WTC11 (cell line): Measurements from ENCODE around the gene ZBTB24. TPM values are rescaled to one million over a fixed set of nuclear protein-coding genes. Genes with fewer than 3 reads are reported as not detected.

Experiments
- ATAC-seq: fragments of 200-7000 bp; cut with Tn5 transposase; 2 replicates; pipeline ENCODE4 v1.10.0; 2021; ENCODE audit warnings: mild to moderate bottlenecking, moderate library complexity
- CTCF ChIA-PET: fragments of 300-600 bp; sonication (Branson Sonifier 250); formaldehyde crosslinking; loops from one replicate; lab custom pipeline; 2021; ENCODE audit warnings: antibody characterized with exemption; lab: Charles Lee
- POLR2A ChIA-PET: fragments of 350-600 bp; sonication (Branson Sonifier 250); formaldehyde crosslinking; loops from one replicate; lab custom pipeline; 2021; ENCODE audit warnings: antibody characterized with exemption; lab: Charles Lee
- DNase-seq: peaks from one replicate; pipeline ENCODE4 v3.0.0; 2021; ENCODE audit warnings: low spot score
- H3K27ac Mint-ChIP-seq: 2 replicates; pipeline ENCODE4 v1.8.0; 2021; ENCODE audit warnings: mixed read lengths
- H3K27me3 Mint-ChIP-seq: 2 replicates; pipeline ENCODE4 v1.8.0; 2021; ENCODE audit warnings: low read depth, mild to moderate bottlenecking, moderate library complexity, mixed read lengths
- H3K36me3 Mint-ChIP-seq: 2 replicates; pipeline ENCODE4 v1.8.0; 2021; ENCODE audit warnings: mixed read lengths
- H3K4me1 Mint-ChIP-seq: 2 replicates; pipeline ENCODE4 v1.8.0; 2022; ENCODE audit warnings: mixed read lengths
- H3K4me3 Mint-ChIP-seq: 2 replicates; pipeline ENCODE4 v1.8.0; 2021; ENCODE audit warnings: mild to moderate bottlenecking, moderate library complexity, mixed read lengths
- H3K9me3 Mint-ChIP-seq: 2 replicates; pipeline ENCODE4 v1.8.0; 2021; ENCODE audit warnings: mixed read lengths
- CBFB ChIP-seq: sonication (generic); formaldehyde crosslinking; IDR thresholded peaks from 2 replicates; pipeline ENCODE4 v1.8.1; 2022; ENCODE audit warnings: mild to moderate bottlenecking, low read depth, missing genetic modification reagents
- ETV6 ChIP-seq: sonication (generic); formaldehyde crosslinking; IDR thresholded peaks from 2 replicates; pipeline ENCODE4 v1.8.1; 2022; ENCODE audit warnings: mild to moderate bottlenecking, missing genetic modification reagents
- GTF2I ChIP-seq: fragments of 250-450 bp; sonication (Bioruptor Pico); conservative IDR thresholded peaks from 2 replicates; pipeline ENCODE4 v1.4.0; 2021; ENCODE audit warnings: mild to moderate bottlenecking
- JUN ChIP-seq: sonication (generic); formaldehyde crosslinking; IDR thresholded peaks from 2 replicates; pipeline ENCODE4 v1.8.0; 2023; ENCODE audit warnings: mild to moderate bottlenecking, missing genetic modification reagents
- MAX ChIP-seq: sonication (generic); formaldehyde crosslinking; IDR thresholded peaks from 2 replicates; pipeline ENCODE4 v1.8.0; 2022; ENCODE audit warnings: mild to moderate bottlenecking, missing genetic modification reagents
- MXD4 ChIP-seq: fragments of 250-450 bp; sonication (Bioruptor Pico); IDR thresholded peaks from 2 replicates; pipeline ENCODE4 v1.8.0; 2021; ENCODE audit warnings: mild to moderate bottlenecking, moderate library complexity, borderline replicate concordance
- PREB ChIP-seq: sonication (generic); formaldehyde crosslinking; IDR thresholded peaks from 2 replicates; pipeline ENCODE4 v1.8.1; 2022; ENCODE audit warnings: mild to moderate bottlenecking, missing genetic modification reagents, moderate library complexity, borderline replicate concordance
- PRRX2 ChIP-seq: fragments of 250-450 bp; sonication (Bioruptor Pico); IDR thresholded peaks from 2 replicates; pipeline ENCODE4 v1.8.0; 2021; ENCODE audit warnings: mild to moderate bottlenecking
- STAT6 ChIP-seq: sonication (generic); formaldehyde crosslinking; conservative IDR thresholded peaks from 2 replicates; pipeline ENCODE4 v1.8.1; 2023; ENCODE audit warnings: mild to moderate bottlenecking, low read depth, missing genetic modification reagents, moderate library complexity
- TCF7 ChIP-seq: sonication (generic); formaldehyde crosslinking; IDR thresholded peaks from 2 replicates; pipeline ENCODE4 v1.8.0; 2022; ENCODE audit warnings: mild to moderate bottlenecking, low read depth, missing genetic modification reagents, moderate library complexity
- TP53 ChIP-seq: sonication (generic); formaldehyde crosslinking; IDR thresholded peaks from 2 replicates; pipeline ENCODE4 v1.8.1; 2023; ENCODE audit warnings: mild to moderate bottlenecking, missing genetic modification reagents
- USF2 ChIP-seq: sonication (generic); formaldehyde crosslinking; IDR thresholded peaks from 2 replicates; pipeline ENCODE4 v1.8.1; 2023; ENCODE audit warnings: mild to moderate bottlenecking, missing genetic modification reagents, moderate library complexity
- ZNF138 ChIP-seq: sonication (generic); formaldehyde crosslinking; conservative IDR thresholded peaks from 2 replicates; pipeline ENCODE4 v1.8.1; 2022; ENCODE audit warnings: mild to moderate bottlenecking, moderate library complexity, missing genetic modification reagents
- ZNF232 ChIP-seq: sonication (generic); formaldehyde crosslinking; IDR thresholded peaks from 2 replicates; pipeline ENCODE4 v1.8.0; 2022; ENCODE audit warnings: mild to moderate bottlenecking, missing genetic modification reagents
- ZNF317 ChIP-seq: sonication (generic); formaldehyde crosslinking; IDR thresholded peaks from 2 replicates; pipeline ENCODE4 v1.8.1; 2023; ENCODE audit warnings: low read depth, mild to moderate bottlenecking, moderate library complexity, missing genetic modification reagents, borderline replicate concordance
- ZNF396 ChIP-seq: fragments of 250-450 bp; sonication (Bioruptor Pico); IDR thresholded peaks from 2 replicates; pipeline ENCODE4 v1.8.0; 2021; ENCODE audit warnings: mild to moderate bottlenecking, moderate library complexity, borderline replicate concordance
- ZNF671 ChIP-seq: fragments of 250-450 bp; sonication (Bioruptor Pico); IDR thresholded peaks from 2 replicates; pipeline ENCODE4 v1.8.0; 2021; ENCODE audit warnings: mild to moderate bottlenecking
- total RNA-seq: library from RNA; stranded (reverse); gene quantifications from 3 replicates; pipeline ENCODE4 v1.2.3, GENCODE V29; 2021
- TF ChIP-seq, protein P1 (sequence below): sonication (generic); formaldehyde crosslinking; IDR thresholded peaks from 2 replicates; pipeline ENCODE4 v1.8.0; 2022; ENCODE audit warnings: mild to moderate bottlenecking, missing genetic modification reagents
- TF ChIP-seq, protein P2 (sequence below): fragments of 250-450 bp; sonication (Bioruptor Pico); conservative IDR thresholded peaks from 2 replicates; pipeline ENCODE4 v1.9.0; 2021; ENCODE audit warnings: mild to moderate bottlenecking

The ZBTB24 gene
- total RNA-seq, 1 experiment from 2014 or later = 14.7 TPM

GRCh38 chr6:109506314-109506713 is 23.3 kb upstream of the ZBTB24 start:
- no peak for ATAC-seq
- no peak for DNase-seq
- Mint-ChIP-seq H3K4me1 (peaks cover 38% of the 10 kb centered on the region), H3K9me3 (peaks cover 22% of the 10 kb centered on the region), H3K36me3 (peaks cover 22% of the 10 kb centered on the region), H3K27ac (no peak overlapping the region), H3K27me3 (no peaks in the 10 kb centered on the region; the same call in 1 of the 2 replicates), H3K4me3 (no peak overlapping the region)
- TF ChIP-seq, protein P1, sequence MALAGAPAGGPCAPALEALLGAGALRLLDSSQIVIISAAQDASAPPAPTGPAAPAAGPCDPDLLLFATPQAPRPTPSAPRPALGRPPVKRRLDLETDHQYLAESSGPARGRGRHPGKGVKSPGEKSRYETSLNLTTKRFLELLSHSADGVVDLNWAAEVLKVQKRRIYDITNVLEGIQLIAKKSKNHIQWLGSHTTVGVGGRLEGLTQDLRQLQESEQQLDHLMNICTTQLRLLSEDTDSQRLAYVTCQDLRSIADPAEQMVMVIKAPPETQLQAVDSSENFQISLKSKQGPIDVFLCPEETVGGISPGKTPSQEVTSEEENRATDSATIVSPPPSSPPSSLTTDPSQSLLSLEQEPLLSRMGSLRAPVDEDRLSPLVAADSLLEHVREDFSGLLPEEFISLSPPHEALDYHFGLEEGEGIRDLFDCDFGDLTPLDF (CRISPR knock-in tag) = no peak
- TF ChIP-seq TP53 (CRISPR knock-in tag) = no peak
- TF ChIP-seq GTF2I = no peak
- no peak for TF ChIP-seq USF2 (CRISPR knock-in tag)
- no peak for TF ChIP-seq STAT6 (CRISPR knock-in tag)
- no peak for TF ChIP-seq ZNF138 (CRISPR knock-in tag)
- no peak for TF ChIP-seq PREB (CRISPR knock-in tag)
- TF ChIP-seq ETV6 = no peak
- no peak for TF ChIP-seq PRRX2
- no peak for TF ChIP-seq ZNF317 (CRISPR knock-in tag)
- TF ChIP-seq JUN (CRISPR knock-in tag) = no peak
- TF ChIP-seq, protein P2, sequence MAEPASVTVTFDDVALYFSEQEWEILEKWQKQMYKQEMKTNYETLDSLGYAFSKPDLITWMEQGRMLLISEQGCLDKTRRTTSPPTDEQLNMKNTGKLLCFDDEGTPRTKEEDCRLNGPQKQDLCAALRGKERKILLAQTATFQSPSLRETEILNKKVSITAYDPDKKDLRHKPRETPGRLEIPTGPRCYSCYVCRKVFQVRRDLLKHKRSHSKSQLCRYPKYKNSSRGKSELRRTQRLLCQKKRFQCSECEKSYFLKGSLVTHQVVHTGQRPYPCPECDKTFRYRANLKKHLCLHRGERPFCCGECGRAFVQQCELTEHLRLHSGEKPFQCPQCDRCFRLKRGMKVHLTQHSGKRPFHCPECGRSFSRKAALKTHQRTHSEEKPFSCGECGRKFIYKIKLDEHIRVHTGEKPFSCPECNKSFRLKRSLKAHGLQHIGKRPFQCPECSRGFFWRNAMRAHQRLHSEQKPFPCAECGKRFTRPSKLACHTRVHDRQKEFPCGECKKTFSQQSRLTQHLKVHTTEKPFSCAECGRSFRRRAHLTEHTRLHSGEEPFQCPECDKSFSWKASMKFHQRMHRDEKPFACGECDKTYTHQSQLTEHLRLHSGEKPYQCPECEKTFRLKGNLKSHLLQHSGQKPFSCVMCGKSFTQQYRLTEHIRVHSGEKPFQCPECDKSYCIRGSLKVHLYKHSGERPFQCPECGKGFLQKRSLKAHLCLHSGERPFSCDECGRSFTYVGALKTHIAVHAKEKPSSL (CRISPR knock-in tag) = no peak
- no peak for TF ChIP-seq ZNF232 (CRISPR knock-in tag)
- TF ChIP-seq MAX = no peak
- no peak for TF ChIP-seq ZNF396 (CRISPR knock-in tag)
- TF ChIP-seq CBFB (CRISPR knock-in tag) = no peak
- TF ChIP-seq MXD4 (CRISPR knock-in tag) = no peak
- no peak for TF ChIP-seq ZNF671 (CRISPR knock-in tag)
- TF ChIP-seq TCF7 (CRISPR knock-in tag) = no peak
- ChIA-PET POLR2A (no interaction called here), CTCF (interaction anchor here (1.3 kb wide), 1 partner anchor 14 kb away, joined by 3 read pairs; no protein-coding TSS in a partner anchor)
